NB4 (cell line): ENCODE measurements around the gene ERBB3.

ENCODE experiments used
- DNase-seq: peaks from one replicate; pipeline ENCODE4 v3.0.0; 2010; ENCODE audit warnings: low read depth
- H3K4me3 ChIP-seq: one replicate; pipeline ENCODE4 v1.5.1; 2011; ENCODE audit warnings: mild to moderate bottlenecking, low read depth, low read length, moderate library complexity
- CTCF ChIP-seq: IDR thresholded peaks from one replicate; pipeline ENCODE4 v1.5.1; 2012; ENCODE audit warnings: low read depth, low read length
- MYC ChIP-seq: IDR thresholded peaks from 2 replicates; pipeline ENCODE4 v1.6.1; 2011; ENCODE audit warnings: low read depth, low read length
- POLR2A ChIP-seq: IDR thresholded peaks from 2 replicates; pipeline ENCODE4 v1.6.1; 2011; ENCODE audit warnings: mild to moderate bottlenecking; ENCODE audit not compliant: insufficient read length; ENCODE audit errors: extremely low read depth
- TF ChIP-seq, protein P1 (sequence below): IDR thresholded peaks from 2 replicates; pipeline ENCODE4 v1.6.1; 2011; ENCODE audit warnings: low read depth, low read length

Gene ERBB3

GRCh38 chr12:56127485-56127887 lies 47.5 kb downstream of the ERBB3 start:
- no peak for DNase-seq
- H3K4me3 ChIP-seq = peak overlapping the region; percentile 59
- no peak for TF ChIP-seq CTCF
- no peak for TF ChIP-seq MYC
- TF ChIP-seq POLR2A = no peak
- TF ChIP-seq, protein P1, sequence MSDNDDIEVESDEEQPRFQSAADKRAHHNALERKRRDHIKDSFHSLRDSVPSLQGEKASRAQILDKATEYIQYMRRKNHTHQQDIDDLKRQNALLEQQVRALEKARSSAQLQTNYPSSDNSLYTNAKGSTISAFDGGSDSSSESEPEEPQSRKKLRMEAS = no peak

GRCh38 chr12:56127888-56128669 lies 48.1 kb downstream of the ERBB3 start, which contains the start of gene ESYT1:
Gene ESYT1 (plus strand): TSS chr12:56128267. CDS start chr12:56128320, 53 bp downstream.
- TF ChIP-seq CTCF (no peak), MYC (peak; percentile 77), POLR2A (peak; percentile 92)
- TF ChIP-seq, protein P1 = peak; percentile 91
- H3K4me3 ChIP-seq = peak within 1 kb of the TSS; percentile 94
- peak; percentile 100 for DNase-seq

GRCh38 chr12:56128670-56129205 lies 48.8 kb downstream of the ERBB3 start:
- no peak for TF ChIP-seq CTCF
- TF ChIP-seq, protein P1 = no peak
- TF ChIP-seq MYC = no peak
- TF ChIP-seq POLR2A = no peak
- peak overlapping the region; percentile 94 for H3K4me3 ChIP-seq
- DNase-seq = peak; percentile 62

- DNase-seq = peak; percentile 98
- TF ChIP-seq CTCF = no peak
- no peak for TF ChIP-seq MYC
- TF ChIP-seq, protein P1 = peak; percentile 60; the same call in 1 of the 2 replicates
- TF ChIP-seq POLR2A = peak; percentile 82
- peak overlapping the region; percentile 94 for H3K4me3 ChIP-seq
These were observed 49.4 kb downstream of the ERBB3 start for GRCh38 chr12:56129206-56129941.

DNA sequence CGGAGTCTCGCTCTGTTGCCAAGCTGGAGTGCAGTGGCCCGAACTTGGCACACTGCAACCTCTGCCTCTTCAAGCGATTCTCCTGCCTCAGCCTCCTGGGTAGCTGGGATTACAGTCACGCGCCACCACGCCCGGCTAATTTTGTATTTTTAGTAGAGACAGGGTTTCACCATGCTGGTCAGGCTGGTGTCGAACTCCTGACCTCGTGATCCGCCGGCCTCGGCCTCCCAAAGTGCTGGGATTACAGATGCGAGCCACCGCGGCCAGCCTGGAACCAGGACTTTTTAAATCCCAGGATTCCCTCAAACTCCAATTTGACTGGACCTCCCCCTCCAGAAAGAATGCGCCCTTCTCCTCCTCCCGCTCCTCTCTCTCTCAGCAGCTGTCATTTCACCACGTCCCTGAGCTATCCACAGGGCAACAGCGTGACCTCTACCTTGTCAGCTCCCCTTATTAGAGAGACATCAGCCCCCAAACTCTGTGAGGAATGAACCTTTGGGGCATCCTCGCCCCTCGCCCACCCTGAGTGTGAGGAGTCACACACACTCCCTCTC lies 50.1 kb downstream of the ERBB3 start:
- no peak for TF ChIP-seq MYC
- TF ChIP-seq, protein P1 = no peak
- TF ChIP-seq CTCF = no peak
- TF ChIP-seq POLR2A = no peak

More for the DNA sequence above, 50.1 kb downstream of the ERBB3 start:
- peak overlapping the region; percentile 94 for H3K4me3 ChIP-seq
- no peak for DNase-seq
